GM21390 (cell line): ENCODE measurements around the gene MRM1.
"Not testable (repeated sequence)": the region's sequence is repeated elsewhere in the genome, so short reads cannot be mapped to it uniquely, and the experiment has no call there.

Source experiments
- ATAC-seq: cut with Tn5 transposase; IDR thresholded peaks from one replicate; pipeline ENCODE4 v1.9.1; 2021; ENCODE audit not compliant: unreplicated experiment

Gene MRM1

GRCh38 chr17:36600936-36601302 is 464 bp upstream of the MRM1 start:
- no peak for ATAC-seq

DNA sequence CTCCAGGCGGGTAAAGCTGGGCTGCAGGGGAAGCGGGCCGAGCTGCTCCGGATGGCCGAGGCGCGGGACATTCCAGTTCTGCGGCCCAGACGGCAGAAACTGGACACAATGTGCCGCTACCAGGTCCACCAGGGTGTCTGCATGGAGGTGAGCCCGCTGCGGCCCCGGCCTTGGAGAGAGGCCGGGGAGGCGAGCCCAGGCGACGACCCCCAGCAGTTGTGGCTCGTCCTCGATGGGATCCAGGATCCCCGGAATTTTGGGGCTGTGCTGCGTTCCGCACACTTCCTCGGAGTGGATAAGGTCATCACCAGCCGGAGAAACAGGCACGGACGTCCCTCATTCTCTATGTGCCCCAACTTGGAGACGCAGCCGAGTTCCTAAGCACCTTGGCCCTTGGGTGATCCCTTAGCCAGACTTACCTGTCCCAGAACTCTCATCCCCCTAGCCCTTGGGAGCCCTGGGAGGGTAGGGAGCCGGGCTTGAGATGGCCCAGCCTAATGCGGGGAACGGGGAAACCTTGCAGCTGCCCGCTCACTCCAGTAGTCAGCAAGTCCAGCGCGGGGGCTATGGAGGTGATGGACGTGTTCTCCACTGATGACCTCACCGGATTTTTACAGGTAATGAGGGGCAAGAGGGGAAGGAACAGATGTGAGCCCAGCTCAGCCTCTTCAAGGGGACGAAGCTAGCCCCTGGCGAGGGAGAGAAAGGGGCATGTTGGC is 806 bp downstream of the MRM1 start:
- ATAC-seq: peak; percentile 11

DNA sequence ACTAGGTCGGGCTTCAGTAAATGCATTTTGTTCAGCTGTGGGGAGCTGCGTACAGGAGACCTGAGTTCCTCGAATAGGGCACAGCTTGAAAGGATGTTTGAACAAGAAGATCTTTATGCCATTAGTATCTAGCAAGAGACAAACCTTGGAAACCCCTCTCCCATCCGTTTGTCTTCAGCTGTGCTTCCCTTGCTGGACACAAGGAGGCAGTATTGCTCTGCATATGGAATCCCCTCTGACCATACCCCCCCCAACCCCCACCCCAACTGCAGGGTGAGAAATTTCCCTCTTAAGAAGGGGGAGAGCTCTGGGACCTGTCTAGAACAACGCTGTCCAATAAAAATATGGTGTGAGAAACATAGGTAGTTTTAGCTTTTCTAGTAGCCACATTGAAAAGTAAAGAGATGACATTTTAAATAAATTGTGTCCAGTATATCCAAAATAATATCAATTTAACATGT is 1.6 kb downstream of the MRM1 start:
- ATAC-seq: no peak

DNA sequence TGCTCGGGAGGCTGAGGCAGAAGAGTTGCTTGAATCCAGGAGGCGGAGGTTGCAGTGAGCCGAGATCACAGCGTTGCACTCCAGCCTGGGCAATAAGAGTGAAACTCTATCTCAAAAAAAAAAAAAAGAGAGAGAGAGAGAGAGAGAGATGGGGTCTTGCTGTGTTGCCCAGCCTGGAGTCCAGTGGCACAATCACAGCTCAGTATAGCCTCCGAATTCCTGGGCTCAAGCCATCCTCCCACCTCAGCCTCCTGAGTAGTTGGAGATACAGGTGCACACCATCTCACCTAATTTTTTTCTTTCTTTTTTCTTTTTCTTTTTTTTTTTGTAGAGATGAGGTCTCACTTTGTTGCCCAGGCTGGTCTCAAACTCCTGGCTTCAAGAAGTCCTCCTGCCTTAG is 3.6 kb downstream of the MRM1 start:
- not testable (repeated sequence) for ATAC-seq

GRCh38 chr17:36608280-36608679 is 6.9 kb downstream of the MRM1 start:
- ATAC-seq: no peak

GRCh38 chr17:36608794-36609497 is 7.6 kb downstream of the MRM1 start:
- no peak for ATAC-seq

DNA sequence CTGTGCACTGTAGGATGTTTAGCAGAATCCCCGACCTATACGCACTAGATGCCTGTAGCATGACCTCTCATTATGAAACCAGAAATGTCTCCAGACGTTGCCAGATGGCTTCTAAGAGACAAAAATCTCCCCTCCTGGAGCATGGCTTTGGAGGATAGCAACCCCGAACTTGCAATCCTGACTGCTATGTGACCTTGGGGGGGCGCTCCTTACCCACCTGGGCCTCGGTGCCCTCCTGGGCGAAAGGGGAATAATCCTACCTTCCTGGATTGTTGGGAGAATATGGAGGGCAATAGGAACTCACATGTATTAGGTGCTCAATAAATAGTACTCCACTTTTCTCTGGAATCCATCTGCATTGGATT is 8.1 kb downstream of the MRM1 start:
- no peak for ATAC-seq

DNA sequence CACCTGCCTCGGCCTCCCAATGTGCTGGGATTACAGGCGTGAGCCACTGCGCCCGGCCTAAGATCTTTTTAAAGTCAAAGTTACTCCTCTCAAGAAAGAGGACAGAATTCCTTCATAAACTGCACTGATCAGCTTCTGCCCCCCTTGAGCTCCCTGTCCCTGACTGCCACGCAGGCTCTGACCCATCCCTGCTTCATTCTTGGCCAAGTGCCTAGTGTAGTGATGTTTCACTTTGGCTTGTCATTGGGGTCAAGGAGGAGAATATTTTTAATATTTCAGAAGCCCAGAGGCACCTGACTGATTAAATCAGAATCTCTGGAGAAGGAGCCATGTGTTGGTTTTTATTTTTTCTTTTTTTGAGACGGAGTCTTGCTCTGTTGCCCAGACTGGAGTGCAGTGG is 9.1 kb downstream of the MRM1 start:
- ATAC-seq: no peak

DNA sequence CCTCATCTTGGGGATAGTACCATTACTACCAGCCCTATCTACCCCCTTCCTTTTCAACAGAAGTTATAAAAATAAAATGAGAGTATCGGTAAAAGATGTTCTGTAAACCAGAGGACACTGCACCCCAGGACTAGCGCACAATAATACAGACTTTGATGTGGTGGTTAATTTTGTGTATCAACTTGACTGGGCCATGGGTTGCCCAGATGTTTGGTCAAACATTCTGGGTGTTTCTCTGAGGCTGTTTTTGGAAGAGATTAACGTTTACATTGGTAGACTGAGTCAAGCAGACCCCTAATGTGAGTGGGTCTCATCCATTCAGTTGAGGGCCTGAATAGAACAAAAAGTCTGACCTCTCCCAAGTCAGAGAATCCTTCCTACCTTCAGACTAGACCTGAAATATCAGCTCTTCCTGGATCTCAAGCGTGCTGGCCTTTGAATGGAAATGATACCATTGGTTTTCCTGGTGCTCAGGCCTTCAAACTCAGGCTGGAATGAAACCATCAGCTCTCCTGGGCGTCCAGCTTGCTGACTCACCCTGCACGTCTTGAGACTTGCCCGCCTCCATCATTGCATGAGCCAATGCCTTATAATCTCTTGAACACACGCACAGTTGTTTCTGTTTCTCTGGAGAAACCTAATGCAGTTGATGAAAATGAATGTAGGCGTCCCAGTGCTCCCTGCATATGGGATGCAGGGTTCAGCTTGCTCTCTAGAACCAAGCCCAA is 10.1 kb downstream of the MRM1 start:
- no peak for ATAC-seq

- ATAC-seq: no peak
These were observed 10.9 kb downstream of the MRM1 start for GRCh38 chr17:36612323-36612722.

DNA sequence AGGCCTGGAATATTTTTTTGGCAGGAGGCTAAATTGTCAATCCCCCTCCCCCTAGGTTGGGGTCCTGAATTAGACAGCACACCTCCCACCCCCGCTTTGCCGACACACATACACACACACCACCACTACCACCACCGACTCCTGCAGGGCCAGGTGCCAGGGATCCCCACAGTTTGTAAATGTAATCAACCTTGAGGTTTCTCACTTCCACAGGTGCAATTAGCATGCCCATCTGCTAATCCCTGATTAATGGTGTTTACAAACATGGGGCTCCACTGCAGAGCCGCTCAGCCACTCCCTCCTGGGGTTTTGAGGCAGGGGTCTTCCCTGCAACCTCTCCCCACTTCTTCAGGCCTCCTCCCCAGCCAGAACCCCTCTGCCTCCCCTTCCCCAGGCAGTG is 11.8 kb downstream of the MRM1 start:
- no peak for ATAC-seq

DNA sequence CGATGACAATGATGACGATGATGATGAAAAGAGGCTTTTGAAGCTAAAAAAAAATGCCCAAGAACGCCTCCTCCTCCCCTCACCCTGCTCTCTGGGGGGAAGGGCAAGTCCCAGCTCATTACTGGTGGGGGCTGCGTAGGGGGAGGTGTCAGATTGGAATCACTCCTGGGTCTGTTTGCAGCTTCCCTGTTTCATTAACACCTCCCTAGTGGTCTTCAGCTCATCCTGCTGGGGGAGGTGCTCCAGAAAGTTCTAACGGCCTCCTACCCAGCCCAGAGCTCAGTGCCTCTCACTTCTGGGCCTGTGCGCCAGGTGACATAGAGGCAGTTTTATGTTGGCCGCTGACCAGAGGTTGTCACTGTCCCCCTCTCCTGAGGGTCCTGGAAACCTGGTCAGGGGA is 12.7 kb downstream of the MRM1 start:
- no peak for ATAC-seq

- ATAC-seq: no peak
These were observed 13.6 kb downstream of the MRM1 start for GRCh38 chr17:36614933-36615332.

GRCh38 chr17:36616061-36617029 is 15.0 kb downstream of the MRM1 start:
- ATAC-seq: no peak

GRCh38 chr17:36617773-36618172 is 16.4 kb downstream of the MRM1 start:
- ATAC-seq: no peak

DNA sequence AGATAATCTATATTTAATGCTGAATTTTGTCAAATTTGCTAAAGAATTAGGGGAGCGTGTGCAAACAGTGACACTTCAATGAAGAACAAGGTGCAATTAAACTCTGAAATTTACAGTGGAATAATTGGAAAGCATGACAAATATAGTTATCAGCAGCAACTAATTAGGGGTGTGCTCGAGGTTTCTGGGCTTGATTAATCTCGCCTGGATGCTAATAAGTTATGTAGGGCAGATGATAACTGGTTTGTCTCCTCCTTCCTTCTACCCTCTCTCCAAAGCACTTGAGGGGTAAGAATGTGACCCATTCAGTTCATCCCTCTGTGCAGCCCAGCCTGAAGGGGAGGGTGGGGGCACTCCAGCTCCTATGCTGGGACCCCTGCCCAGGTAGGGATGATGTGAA is 21.9 kb downstream of the MRM1 start:
- ATAC-seq: no peak

DNA sequence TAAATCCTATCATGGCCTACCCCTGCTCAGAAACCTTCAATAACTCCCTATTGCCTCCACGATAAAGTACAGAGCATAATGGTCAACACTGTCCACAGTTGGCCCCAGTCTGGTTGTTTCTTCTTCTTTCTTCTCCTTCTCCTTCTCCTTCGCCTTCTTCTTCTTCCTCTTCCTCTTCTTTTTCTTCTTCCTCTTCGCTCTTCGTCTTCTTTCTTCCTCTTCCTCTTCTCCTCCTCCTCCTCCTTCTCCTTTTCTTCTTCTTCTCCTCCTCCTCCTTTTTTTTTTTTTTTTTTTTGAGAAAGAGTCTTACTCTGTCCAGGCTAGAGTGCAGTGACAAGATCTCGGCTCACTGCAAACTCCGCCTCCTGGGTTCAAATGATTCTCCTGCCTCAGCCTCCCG is 23.8 kb downstream of the MRM1 start:
- ATAC-seq: no peak

DNA sequence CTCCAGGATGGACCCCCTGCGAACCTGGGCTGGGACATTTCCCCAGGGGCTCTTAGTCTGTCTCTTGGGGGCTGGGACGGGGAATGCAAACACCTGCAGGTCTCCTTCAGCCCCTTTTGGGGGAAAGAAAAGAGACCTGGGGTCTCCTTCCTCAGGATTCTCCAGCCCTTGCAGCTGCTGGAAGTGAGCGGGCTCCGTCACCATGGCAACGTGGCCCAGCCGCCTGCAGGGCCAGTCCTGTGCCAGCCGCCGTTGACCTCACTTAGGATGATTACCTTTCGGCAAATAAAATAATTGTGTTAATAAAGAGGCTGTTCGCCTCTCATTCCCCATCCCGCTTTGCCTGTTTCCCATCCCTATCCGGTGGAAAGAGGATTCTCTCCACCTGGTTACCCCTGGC is 25.7 kb downstream of the MRM1 start:
- ATAC-seq: no peak

GRCh38 chr17:36628576-36628975 is 27.2 kb downstream of the MRM1 start:
- ATAC-seq: no peak

DNA sequence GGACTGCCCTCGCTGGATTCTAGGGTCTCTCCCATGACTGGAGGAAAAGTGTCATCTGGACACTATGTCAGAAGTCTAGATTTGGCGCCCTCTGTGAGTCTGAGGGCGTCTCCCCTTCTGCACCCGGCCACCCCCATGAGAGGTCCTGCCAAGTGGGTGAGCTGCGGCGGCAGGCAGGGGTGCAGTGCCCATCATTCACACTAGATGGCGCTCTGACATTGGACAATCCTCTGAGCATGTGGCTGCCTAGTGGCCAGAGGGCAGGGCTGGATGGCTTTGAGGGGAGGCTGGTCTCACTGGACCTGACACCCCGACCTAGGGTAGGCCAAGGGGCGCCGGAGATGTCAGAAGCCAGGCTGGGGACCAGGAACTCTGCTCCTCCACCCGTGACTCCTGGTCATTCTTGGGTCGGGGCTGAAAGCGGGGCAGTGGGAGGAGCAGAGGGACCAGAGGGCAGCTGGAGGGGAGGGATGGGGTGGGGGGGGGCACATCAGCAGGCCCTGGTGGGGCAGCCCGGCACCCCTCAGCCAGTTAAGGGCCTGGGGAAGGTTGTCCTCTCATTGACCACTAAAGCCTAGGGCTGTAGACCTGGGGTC is 28.0 kb downstream of the MRM1 start:
- ATAC-seq: no peak
